GM23338 (cell line): ENCODE results near the gene IDUA. TPM values are rescaled to one million over a fixed set of nuclear protein-coding genes. Genes with fewer than 3 reads are reported as not detected.

Source experiments
- ATAC-seq: fragments of 200-7000 bp; cut with Tn5 transposase; 3 replicates; pipeline ENCODE4 v1.9.1; 2020
- DNase-seq: peaks from one replicate; pipeline ENCODE4 v3.0.0-alpha.2; 2015; ENCODE audit warnings: low spot score
- H2AFZ ChIP-seq: fragments of 200-600 bp; sonication (generic); 2 replicates; pipeline ENCODE4 v1.8.0; 2016; ENCODE audit warnings: antibody characterized with exemption, mild to moderate bottlenecking, moderate library complexity
- H3F3A ChIP-seq: fragments of 200-600 bp; sonication (generic); replicated peaks from 2 replicates; pipeline ENCODE4 v1.8.0; 2017; ENCODE audit warnings: antibody characterized with exemption, mixed run types, low read depth
- H3K27ac ChIP-seq: fragments of 200-600 bp; sonication (generic); 2 replicates; pipeline ENCODE4 v1.6.1; 2016; ENCODE audit warnings: low read depth
- H3K27me3 ChIP-seq: fragments of 200-600 bp; sonication (generic); 2 replicates; pipeline ENCODE4 v1.8.0; 2016; ENCODE audit warnings: mild to moderate bottlenecking, mixed run types, moderate library complexity; ENCODE audit not compliant: insufficient read depth
- H3K36me3 ChIP-seq: fragments of 200-600 bp; sonication (generic); 2 replicates; pipeline ENCODE4 v1.8.0; 2016; ENCODE audit warnings: mild to moderate bottlenecking; ENCODE audit not compliant: insufficient read depth
- H3K4me1 ChIP-seq: fragments of 200-600 bp; sonication (generic); 2 replicates; pipeline ENCODE4 v1.8.0; 2016; ENCODE audit warnings: mild to moderate bottlenecking, moderate library complexity; ENCODE audit not compliant: insufficient read depth
- H3K4me2 ChIP-seq: fragments of 200-600 bp; sonication (generic); 2 replicates; pipeline ENCODE4 v1.7.1; 2017; ENCODE audit warnings: mixed run types
- H3K4me3 ChIP-seq: fragments of 200-600 bp; sonication (generic); 2 replicates; pipeline ENCODE4 v1.6.1; 2016; ENCODE audit warnings: mixed run types
- H3K79me2 ChIP-seq: fragments of 200-600 bp; sonication (generic); replicated peaks from 2 replicates; pipeline ENCODE4 v1.8.0; 2017; ENCODE audit warnings: mild to moderate bottlenecking; ENCODE audit not compliant: insufficient read depth
- H3K9me2 ChIP-seq: fragments of 200-600 bp; sonication (generic); 2 replicates; pipeline ENCODE4 v1.8.0; 2017; ENCODE audit not compliant: insufficient read depth
- H4K20me1 ChIP-seq: fragments of 200-600 bp; sonication (generic); replicated peaks from 2 replicates; pipeline ENCODE4 v1.8.0; 2017; ENCODE audit warnings: mild to moderate bottlenecking; ENCODE audit not compliant: insufficient read depth
- H3K27ac Mint-ChIP-seq: 2 replicates; pipeline ENCODE4 v1.8.0; 2020; ENCODE audit warnings: inconsistent platforms, mild to moderate bottlenecking, moderate library complexity, mixed read lengths
- H3K27me3 Mint-ChIP-seq: 3 replicates; pipeline ENCODE4 v1.8.0; 2022; ENCODE audit warnings: low read depth, mild to moderate bottlenecking, moderate library complexity, mixed read lengths, inconsistent platforms; ENCODE audit not compliant: insufficient read depth, poor library complexity
- H3K36me3 Mint-ChIP-seq: 3 replicates; pipeline ENCODE4 v1.8.0; 2021; ENCODE audit warnings: low read depth, mild to moderate bottlenecking, inconsistent platforms, moderate library complexity, mixed read lengths
- H3K4me1 Mint-ChIP-seq: 3 replicates; pipeline ENCODE4 v1.8.0; 2020; ENCODE audit warnings: mild to moderate bottlenecking, inconsistent platforms, mixed read lengths
- H3K4me3 Mint-ChIP-seq: 3 replicates; pipeline ENCODE4 v1.8.0; 2021; ENCODE audit warnings: moderate library complexity, mild to moderate bottlenecking, inconsistent platforms, mixed read lengths
- H3K9me3 Mint-ChIP-seq: 3 replicates; pipeline ENCODE4 v1.8.0; 2020; ENCODE audit warnings: moderate library complexity, mild to moderate bottlenecking, inconsistent platforms, mixed read lengths
- CREB1 ChIP-seq: fragments of 250-450 bp; sonication (Bioruptor Pico); IDR thresholded peaks from 2 replicates; pipeline ENCODE4 v1.5.0; 2020; ENCODE audit warnings: low read depth, mild to moderate bottlenecking, moderate library complexity
- EZH2 ChIP-seq: fragments of 200-600 bp; sonication (generic); IDR thresholded peaks from one replicate; pipeline ENCODE4 v1.8.0; 2017; ENCODE audit warnings: antibody characterized with exemption, mild to moderate bottlenecking, low read depth; ENCODE audit not compliant: unreplicated experiment
- EZH2phosphoT487 ChIP-seq: fragments of 200-600 bp; sonication (generic); IDR thresholded peaks from one replicate; pipeline ENCODE4 v1.8.1; 2018; ENCODE audit warnings: antibody characterized with exemption; ENCODE audit not compliant: unreplicated experiment
- JUNB ChIP-seq: IDR thresholded peaks from one replicate; pipeline ENCODE4 v1.6.1; 2016; ENCODE audit warnings: antibody characterized with exemption; ENCODE audit not compliant: unreplicated experiment
- NANOG ChIP-seq: IDR thresholded peaks from 2 replicates; pipeline ENCODE4 v1.6.1; 2016; ENCODE audit warnings: antibody characterized with exemption, borderline replicate concordance
- POLR2AphosphoS5 ChIP-seq: IDR thresholded peaks from 2 replicates; pipeline ENCODE4 v1.6.1; 2016; ENCODE audit warnings: antibody characterized with exemption, low read depth
- STAT1 ChIP-seq: IDR thresholded peaks from one replicate; pipeline ENCODE4 v1.6.1; 2016; ENCODE audit warnings: antibody characterized with exemption; ENCODE audit not compliant: unreplicated experiment
- ZNF114 ChIP-seq: fragments of 250-450 bp; sonication (Bioruptor Pico); IDR thresholded peaks from 2 replicates; pipeline ENCODE4 v1.5.0; 2020; ENCODE audit warnings: mild to moderate bottlenecking, moderate library complexity
- ZNF331 ChIP-seq: fragments of 250-450 bp; sonication (Bioruptor Pico); IDR thresholded peaks from 2 replicates; pipeline ENCODE4 v1.5.0; 2020; ENCODE audit warnings: low read depth, mild to moderate bottlenecking, moderate library complexity
- ZNF462 ChIP-seq: fragments of 250-450 bp; sonication (Bioruptor Pico); IDR thresholded peaks from 2 replicates; pipeline ENCODE4 v1.5.0; 2020; ENCODE audit warnings: mild to moderate bottlenecking, moderate library complexity
- polyA plus RNA-seq: library from polyadenylated mRNA; unstranded; fragments of >200 nt; fragmentation: Nextera tagmentation; extraction: Ambion mirVana; gene quantifications from 2 replicates; pipeline ENCODE4 v1.2.1, GENCODE V29; 2016
- total RNA-seq: library from RNA; depleted of rRNA; stranded (reverse); fragments of >200 nt; shearing (Covaris generic); gene quantifications from 2 replicates; pipeline ENCODE4 v1.2.3, GENCODE V29; 2014
- TF ChIP-seq, protein P1 (sequence below): IDR thresholded peaks from 2 replicates; pipeline ENCODE4 v1.6.1; 2016; ENCODE audit warnings: antibody characterized with exemption
- TF ChIP-seq, protein P2 (sequence below): IDR thresholded peaks from one replicate; pipeline ENCODE4 v1.6.1; 2018; ENCODE audit warnings: antibody characterized with exemption; ENCODE audit not compliant: unreplicated experiment
- TF ChIP-seq, protein P3 (sequence below), 2 experiments: fragments of 200-600 bp in 1 of 2; sonication (generic) in 1 of 2; conservative IDR thresholded peaks; 2 replicates each; pipeline versions ENCODE4 v1.5.1 to v1.6.1; 2016 to 2017; ENCODE audit warnings: antibody characterized with exemption in 2 of 2, low read depth in 2 of 2, mild to moderate bottlenecking in 2 of 2, moderate library complexity in 1 of 2

IDUA gene
- total and polyA plus RNA-seq, 2 experiments from 2014 or later, result 1.3 to 6.1 TPM

DNA sequence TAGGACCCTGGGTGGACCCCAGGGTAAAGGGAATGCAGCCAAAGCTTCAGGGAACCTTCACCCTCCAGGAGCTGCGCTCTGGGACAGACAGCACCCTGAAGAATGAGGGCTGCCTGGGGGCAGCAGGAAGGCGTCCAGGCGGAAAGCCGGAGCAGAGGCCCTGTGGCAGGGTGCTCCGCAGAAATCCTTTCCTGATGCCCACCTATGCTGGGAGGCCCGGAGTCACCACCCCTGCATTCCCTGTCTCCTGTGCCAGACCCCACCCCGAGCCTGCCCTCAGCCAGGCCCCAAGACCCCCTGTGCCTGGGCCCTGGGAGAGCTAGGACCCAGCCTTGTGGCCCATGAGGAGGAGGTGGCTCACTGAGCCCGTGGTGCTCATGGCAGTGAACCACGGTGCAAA is 12.2 kb upstream of the IDUA start:
- Histone ChIP-seq H3K27ac (no peak overlapping the region), H3K9me2 (no peaks in the 10 kb centered on the region), H3K27me3 (peaks cover 10% of the 10 kb centered on the region; the same call in 1 of the 2 replicates), H3K36me3 (no peaks in the 10 kb centered on the region), H4K20me1 (no peaks in the 10 kb centered on the region), H3F3A (0 out of 2 replicates have a peak, but pooled peaks cover 4% of the 10 kb centered on the region), H2AFZ (no peak overlapping the region), H3K79me2 (no peaks in the 10 kb centered on the region), H3K4me3 (no peak overlapping the region), H3K4me1 (no peaks in the 10 kb centered on the region; the same call in 1 of the 2 replicates), H3K4me2 (no peak overlapping the region)
- no peaks in the 10 kb centered on the region for H3K36me3 Mint-ChIP-seq
- H3K27me3 Mint-ChIP-seq, result peaks cover 24% of the 10 kb centered on the region
- no peak overlapping the region for H3K27ac Mint-ChIP-seq
- DNase-seq (no peak), ATAC-seq (no peak)
- peaks cover 4% of the 10 kb centered on the region; the same call in 2 of the 3 replicates for H3K4me1 Mint-ChIP-seq
- TF ChIP-seq CREB1 (CRISPR knock-in tag) (no peak), EZH2phosphoT487 (no peak), EZH2 (no peak), ZNF114 (CRISPR knock-in tag) (no peak), ZNF462 (CRISPR knock-in tag) (no peak), JUNB (no peak), ZNF331 (CRISPR knock-in tag) (no peak), NANOG (no peak), STAT1 (no peak), POLR2AphosphoS5 (no peak)
- TF ChIP-seq, protein P1, sequence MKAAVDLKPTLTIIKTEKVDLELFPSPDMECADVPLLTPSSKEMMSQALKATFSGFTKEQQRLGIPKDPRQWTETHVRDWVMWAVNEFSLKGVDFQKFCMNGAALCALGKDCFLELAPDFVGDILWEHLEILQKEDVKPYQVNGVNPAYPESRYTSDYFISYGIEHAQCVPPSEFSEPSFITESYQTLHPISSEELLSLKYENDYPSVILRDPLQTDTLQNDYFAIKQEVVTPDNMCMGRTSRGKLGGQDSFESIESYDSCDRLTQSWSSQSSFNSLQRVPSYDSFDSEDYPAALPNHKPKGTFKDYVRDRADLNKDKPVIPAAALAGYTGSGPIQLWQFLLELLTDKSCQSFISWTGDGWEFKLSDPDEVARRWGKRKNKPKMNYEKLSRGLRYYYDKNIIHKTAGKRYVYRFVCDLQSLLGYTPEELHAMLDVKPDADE, result no peak
- TF ChIP-seq, protein P2, sequence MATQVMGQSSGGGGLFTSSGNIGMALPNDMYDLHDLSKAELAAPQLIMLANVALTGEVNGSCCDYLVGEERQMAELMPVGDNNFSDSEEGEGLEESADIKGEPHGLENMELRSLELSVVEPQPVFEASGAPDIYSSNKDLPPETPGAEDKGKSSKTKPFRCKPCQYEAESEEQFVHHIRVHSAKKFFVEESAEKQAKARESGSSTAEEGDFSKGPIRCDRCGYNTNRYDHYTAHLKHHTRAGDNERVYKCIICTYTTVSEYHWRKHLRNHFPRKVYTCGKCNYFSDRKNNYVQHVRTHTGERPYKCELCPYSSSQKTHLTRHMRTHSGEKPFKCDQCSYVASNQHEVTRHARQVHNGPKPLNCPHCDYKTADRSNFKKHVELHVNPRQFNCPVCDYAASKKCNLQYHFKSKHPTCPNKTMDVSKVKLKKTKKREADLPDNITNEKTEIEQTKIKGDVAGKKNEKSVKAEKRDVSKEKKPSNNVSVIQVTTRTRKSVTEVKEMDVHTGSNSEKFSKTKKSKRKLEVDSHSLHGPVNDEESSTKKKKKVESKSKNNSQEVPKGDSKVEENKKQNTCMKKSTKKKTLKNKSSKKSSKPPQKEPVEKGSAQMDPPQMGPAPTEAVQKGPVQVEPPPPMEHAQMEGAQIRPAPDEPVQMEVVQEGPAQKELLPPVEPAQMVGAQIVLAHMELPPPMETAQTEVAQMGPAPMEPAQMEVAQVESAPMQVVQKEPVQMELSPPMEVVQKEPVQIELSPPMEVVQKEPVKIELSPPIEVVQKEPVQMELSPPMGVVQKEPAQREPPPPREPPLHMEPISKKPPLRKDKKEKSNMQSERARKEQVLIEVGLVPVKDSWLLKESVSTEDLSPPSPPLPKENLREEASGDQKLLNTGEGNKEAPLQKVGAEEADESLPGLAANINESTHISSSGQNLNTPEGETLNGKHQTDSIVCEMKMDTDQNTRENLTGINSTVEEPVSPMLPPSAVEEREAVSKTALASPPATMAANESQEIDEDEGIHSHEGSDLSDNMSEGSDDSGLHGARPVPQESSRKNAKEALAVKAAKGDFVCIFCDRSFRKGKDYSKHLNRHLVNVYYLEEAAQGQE, result no peak
- TF ChIP-seq, protein P3, sequence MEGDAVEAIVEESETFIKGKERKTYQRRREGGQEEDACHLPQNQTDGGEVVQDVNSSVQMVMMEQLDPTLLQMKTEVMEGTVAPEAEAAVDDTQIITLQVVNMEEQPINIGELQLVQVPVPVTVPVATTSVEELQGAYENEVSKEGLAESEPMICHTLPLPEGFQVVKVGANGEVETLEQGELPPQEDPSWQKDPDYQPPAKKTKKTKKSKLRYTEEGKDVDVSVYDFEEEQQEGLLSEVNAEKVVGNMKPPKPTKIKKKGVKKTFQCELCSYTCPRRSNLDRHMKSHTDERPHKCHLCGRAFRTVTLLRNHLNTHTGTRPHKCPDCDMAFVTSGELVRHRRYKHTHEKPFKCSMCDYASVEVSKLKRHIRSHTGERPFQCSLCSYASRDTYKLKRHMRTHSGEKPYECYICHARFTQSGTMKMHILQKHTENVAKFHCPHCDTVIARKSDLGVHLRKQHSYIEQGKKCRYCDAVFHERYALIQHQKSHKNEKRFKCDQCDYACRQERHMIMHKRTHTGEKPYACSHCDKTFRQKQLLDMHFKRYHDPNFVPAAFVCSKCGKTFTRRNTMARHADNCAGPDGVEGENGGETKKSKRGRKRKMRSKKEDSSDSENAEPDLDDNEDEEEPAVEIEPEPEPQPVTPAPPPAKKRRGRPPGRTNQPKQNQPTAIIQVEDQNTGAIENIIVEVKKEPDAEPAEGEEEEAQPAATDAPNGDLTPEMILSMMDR (conservative IDR thresholded peaks at IDR 0.05; ENCODE audit: low read depth in 2 of 2), result no peak
- peaks cover 16% of the 10 kb centered on the region; the same call in 1 of the 3 replicates for H3K9me3 Mint-ChIP-seq
- no peak overlapping the region for H3K4me3 Mint-ChIP-seq
